ENCODE results near the gene USP2.

The USP2 gene

DNA sequence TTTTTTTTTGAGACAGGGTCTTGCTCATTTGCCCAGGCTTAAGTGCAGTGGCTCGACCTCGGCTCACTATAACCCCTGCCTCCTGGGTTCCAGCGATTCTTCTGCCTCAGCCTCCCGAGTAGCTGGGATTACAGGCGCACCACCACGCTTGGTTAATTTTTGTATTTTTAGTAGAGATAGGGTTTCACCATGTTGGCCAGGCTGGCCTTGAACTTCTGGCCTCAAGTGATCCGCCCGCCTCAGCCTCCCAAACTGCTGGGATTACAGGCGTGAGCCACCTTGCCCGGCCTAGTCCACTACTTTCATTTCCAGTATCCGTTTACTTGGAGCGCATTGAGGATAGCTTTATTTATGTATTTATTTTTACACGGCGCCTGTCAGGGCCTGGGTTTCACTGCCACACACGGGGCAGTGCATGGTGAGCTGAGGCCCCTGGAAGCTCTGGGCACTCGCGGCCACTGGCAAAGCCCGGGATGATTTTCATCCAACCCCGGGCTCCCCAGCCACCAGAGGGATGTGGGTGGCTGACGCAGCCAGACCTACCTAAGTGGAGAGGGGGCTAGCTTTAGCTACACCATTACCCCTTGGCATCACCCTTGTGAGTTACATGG lies 58.5 kb downstream of the USP2 start:
- no peak for DNase-seq (ENCODE audit: low read depth in 3 of 3)

DNA sequence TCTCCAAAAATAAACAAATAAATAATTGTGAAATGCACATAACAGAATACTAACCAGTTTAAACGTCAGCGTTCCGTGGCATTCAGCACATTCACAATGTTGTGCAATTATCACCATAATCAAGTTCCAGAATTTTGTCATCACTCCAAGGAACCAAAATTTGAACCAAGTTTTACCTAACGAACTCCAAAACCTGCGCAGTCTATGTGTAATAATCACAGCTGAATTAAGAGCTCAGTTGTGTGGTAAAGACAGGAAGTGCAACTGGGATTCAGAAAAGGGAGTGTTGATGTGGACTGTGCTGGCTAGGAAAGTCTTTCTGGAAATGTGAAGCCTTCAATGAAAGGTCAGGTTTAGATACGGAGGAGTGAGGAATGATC lies 59.1 kb downstream of the USP2 start:
- DNase-seq (ENCODE audit: low read depth in 3 of 3), result no peak

DNA sequence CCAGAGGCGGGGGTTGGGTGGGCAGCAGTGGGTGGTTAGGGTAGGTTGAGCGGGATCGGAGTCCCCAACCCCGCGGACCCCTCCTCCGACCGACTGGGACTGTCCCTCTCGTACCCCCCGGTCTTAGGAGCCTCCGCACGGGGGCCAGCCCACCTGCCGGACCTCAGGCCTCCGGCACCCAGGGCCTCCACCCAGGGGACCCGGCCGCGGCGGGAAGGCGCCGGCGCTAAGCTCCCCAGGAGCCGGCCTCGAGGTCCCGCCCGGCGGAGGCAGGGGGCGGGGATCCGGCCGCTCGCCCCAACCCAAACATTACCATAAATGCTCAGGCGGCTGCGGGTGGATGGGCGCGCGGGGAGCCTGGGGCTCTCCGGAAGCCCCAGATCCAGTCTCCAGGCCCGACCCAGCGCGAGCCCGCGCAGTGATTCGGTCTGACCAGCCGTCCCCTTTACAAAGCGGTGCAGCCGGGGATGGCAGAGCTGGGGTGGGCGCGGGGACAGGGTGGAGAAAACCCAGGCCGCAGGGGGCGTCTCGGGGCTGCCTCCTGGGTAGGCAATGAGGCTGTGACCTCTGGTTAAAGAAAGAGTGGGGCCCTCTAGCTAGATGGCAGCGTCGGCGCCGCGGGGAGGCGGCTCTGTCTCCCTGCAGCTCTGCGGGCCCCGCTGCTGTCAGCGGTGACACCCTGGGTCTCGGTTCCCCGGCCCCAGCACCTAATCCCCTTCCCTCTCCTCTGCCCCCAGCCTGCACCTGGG lies 60.5 kb downstream of the USP2 start:
- no peak for DNase-seq (ENCODE audit: low read depth in 3 of 3)

DNA sequence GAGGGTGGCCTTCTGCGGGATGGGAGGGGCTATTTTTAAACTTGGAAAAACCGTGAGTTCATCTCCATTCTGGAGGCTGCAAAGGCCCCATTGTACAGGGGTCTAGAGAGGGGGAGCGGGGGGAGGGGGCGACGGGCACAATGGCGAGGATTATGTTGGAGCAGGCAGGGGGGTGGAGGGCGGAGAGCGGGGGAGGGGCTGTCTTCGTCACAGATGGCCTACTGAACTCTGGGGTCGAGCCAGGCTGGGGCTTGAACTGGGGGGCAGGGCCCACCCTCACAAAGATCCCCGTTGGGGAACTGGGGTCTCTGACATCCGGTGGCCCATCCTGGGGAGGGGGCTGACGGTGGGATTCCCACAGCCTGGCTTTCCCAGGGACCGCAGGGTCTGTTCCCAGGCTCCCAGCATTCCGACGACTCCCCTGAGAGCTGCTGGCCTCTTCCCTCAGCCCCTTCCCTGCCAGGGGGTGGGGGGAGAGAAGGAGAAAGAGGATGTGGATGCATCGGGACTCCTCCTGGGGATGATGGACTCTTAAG lies 61.2 kb downstream of the USP2 start:
- no peak for DNase-seq (ENCODE audit: low read depth in 3 of 3)

DNA sequence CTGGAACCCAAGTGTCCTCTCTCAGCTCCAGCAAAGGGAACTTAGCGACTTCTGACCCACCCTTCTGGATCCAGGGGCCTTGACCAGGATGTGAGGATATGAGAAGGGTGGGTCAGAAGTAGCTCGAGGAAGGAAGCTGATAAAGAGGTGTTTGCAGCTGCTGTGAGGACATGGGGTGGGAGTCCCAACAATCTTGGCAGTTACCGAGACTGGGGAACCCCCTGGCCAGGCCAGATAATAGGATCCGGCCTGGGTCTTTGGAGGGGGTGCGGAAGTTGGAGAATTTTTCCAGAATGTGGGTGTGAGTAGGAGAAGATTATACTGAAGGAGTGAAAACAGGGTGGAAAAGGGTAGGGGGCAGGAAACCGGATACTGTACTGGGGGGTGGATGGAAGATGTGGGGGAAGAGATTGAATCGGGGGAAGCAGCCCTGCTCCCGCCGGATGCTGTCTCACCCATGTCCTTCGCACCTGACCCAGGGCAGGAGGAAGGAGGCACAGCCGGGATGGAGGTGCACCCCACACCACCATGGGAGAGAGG lies 61.7 kb downstream of the USP2 start:
- no peak for DNase-seq (ENCODE audit: low read depth in 3 of 3)

DNA sequence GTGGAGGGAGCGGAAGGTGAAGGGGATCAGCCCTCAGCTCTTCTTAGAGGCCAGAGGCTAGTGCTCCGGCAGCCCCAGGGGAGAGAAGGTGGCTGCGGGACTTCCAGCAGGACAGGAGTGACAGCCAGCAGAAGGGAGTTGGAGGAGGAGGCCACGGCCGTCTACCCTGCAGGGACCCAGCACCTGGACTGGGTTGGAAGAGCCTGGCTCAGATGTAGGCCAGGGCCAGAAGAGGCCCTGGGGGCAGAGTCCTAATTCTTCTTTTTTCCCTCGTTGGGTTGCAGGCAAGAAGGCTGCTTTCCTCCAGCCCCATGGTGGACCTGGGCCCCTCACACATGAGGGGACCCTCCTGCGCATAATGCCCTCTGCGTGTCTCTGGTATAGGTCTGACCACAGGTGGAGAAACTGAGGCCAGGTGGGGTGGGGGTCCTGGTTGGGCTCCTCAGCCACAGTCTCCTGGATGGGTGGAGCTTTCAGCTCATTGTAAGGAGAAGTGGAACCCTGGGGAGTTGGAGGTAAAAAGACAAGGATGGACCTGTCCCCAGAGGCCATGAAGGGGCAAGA lies 62.3 kb downstream of the USP2 start:
- DNase-seq (ENCODE audit: low read depth in 3 of 3), result no peak

DNA sequence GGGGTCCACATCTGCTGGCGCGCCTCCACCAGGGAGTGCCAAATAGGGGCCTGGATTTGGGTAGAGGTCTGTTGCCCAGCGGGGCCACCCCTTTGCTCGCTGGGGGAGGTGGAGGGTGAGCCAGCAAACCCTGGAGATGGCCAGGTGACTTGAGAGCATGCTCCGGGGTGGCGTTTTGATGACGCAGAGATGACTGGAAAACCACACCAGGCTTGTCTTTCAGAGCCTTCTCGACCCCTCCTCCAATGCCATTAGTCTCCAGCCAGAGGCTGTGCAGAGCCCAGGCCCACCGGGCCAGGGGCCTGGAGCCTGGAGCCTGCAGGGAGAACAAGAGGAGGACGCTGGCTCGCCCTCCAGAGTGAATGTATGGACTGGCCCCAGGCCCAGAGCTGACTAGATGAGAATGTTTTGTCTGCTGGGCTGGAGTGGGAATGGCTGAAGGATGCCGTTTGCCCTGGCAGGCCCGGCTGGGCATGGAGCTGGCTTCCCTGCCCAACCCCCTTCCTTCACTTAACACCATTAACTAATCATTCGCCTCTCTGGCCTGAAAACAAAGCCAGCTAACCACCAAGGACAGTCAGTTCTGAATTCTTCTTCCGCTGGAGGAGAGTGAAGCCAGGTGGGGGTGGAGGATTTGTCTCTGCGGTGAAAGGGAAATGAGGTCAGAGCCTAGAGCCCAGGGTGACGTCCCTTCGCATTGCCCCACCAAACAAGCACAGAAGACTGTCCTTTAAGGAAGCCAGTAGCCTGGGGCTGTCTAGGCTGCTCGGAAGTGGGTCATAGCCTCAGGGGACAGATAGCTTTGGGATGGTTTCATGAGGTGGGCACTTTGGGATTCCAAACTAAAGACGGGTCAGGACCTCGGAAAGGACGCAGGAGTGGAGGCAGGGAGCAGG lies 63.0 kb downstream of the USP2 start:
- no peak for DNase-seq (ENCODE audit: low read depth in 3 of 3)

DNA sequence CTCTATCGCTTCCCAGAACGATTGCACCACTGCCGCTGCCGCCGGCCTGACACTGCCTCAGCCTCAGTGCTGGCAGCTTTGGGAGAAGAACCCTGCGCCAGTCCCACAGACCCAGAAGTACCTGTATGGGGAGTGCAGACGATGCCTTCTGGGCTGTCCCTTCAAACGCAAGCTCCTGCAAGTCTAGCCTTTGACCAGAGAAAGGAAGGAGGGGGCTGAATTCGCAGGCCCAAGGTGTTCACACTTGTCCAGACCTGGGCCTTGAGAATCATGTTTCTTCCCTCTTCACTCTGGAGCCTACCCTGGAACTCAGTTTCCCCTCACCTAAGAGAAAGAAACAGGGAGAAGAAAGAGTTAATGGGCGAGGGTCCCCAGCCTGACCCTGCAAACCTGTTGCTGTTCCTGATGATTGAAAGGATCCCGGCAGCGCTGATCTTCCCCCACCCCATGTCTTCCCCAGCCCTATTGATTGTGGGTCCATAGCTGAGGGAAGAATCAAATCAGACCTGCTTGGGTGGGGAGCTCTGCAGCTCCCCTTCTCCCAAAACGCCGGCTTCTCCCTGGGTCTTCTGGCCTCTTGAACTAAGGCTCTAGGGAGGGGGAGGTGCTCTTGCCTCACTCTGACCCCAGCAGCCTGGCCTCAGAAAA lies 63.8 kb downstream of the USP2 start:
- DNase-seq (ENCODE audit: low read depth in 3 of 3), result no peak

DNA sequence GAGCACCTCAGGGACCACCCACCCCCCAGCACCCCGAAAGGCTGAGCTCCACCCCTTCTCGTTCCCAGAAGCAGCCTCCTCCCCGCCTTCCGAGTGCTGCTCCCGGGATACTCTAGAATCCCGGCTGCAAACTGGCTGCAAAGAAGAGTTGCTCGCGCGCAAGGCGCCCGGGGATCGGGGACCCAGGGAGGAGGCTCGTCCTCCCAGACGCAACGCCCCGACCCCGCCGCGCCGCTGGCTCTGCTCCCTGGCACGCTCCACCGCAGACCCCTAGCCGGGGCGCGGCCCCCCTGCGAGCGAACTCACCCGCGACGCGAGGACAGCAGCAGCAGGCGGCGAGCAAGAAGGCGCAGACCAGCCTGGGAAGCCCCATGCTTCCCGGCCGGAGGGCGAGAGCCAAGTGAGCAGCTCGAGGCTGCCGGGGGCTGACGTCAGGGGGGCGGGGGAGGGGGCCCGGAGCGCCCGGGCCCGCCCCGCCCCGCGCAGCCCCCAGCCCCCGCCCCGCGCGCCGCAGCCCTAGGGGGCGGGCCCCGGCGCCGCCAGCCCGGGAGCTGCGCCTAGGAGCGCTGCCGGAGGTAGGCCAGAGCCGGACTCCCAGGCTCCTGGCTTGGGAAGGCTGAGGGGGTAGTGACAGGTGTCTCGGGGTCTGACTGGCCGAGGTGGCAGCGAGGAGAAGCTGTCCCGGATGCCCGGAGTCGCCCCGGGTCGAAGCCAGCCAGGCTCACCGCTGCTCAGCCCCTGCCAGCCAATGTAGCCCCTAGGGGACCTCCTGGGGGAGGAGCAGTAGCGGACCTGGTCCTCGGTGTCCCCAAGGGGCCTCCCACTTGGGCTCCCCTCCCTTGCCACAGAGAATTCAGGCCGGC lies 64.5 kb downstream of the USP2 start, which contains the start of gene MCAM:
TSS of gene MCAM (minus strand) at position 402 of the 863 bp plus-strand sequence. CDS start at position 373, 29 bp downstream.
- no peak for DNase-seq (ENCODE audit: low read depth in 3 of 3)

DNA sequence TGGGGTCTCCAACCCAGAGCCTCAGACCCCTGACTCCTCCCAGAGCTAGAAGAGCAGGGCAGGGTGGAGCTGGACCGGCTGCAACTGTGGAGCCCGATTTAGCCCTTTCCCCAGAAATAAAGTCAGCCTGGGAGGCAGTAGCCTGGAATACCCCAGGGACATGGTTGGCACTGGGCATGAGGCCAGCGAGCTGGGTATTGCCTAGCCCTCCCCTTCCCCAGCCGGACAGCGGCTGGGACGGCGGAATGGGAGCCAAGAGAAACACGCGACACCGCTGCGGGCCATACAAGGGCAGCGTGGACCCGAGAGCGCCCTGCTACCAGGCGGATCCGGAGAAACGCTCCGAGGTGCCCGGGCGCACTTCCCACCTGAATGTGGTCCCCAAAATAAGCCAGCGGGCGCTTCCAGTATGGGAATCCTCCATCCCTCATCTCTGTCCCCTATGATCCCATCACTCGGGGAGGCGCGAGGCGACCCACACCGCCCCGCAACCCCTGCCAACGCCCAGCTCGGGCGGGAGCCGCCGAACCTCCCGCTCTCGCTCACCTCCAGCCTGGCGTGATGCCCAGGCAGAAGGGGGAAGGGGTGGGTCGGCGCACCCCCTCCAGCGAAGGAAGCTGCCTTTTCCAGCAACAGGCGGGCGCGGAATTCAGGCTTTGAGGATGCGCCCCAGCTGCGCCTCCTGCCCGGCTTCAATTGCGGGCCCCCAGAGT lies 65.3 kb downstream of the USP2 start:
- no peak for DNase-seq (ENCODE audit: low read depth in 3 of 3)

DNA sequence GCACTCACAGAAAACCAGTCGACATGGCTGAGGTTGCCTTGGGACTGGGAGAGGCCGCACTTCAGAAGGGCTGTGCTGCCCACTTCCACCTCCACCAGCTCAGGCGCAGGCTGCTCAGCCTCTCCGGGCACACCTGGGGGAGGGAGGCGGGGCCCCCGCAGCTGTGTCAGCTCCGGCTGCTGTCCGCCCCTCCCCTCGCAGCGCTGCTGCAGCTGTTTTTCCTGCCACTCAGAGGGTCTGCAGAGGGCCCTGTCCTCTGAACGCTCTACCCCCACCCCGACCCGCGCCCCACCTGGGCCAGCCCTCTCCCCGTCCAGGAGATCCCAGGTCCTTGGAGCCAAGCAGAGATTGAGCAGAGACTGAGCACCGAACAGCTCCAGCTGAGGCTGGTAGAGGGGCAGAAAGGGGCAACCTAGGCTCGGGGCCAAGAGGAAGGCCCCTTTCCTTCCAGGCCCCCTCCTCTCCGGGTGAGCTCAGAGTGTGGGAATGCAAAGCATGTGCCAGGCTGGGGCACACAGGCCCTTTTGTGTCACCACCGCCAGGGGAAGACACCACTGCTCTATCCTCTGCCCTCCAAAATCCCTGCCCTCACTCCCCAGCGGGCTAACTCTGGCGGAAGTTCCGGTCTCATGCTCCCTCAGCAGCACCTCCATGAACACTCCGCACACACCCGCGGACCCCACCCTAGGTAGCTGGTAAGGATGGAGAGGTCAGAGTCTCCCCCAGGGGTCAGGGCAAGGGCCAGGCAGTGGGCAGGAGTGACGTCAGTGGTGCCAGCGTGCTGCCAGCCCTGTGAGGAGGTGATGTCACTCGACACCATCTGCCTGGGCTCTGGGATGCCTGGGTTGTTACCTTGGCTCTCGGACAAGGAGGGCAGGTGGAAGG lies 66.1 kb downstream of the USP2 start:
- DNase-seq (ENCODE audit: low read depth in 3 of 3), result peak in 2 of 3 experiments; percentile 36 to 50

DNA sequence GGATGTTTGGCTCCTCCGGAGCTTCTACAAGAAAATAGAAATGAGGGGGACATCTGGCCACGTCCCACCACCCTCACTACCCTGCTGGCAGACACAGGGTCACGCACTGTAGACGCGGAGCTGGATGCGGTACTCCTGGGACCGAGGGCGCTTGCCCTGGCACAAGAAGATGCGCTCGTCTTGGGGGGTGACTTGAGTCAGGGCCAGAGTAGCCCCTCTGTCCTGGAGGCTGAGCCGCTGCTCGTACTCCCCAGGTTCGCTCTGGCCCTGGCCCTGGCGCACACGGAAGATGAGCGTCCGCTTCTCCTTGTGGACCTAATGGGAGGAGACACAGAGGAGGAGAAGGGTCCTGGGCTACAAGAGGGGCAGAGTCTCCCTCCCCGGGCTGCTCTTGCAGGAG lies 66.8 kb downstream of the USP2 start:
- no peak for DNase-seq (ENCODE audit: low read depth in 3 of 3)

DNA sequence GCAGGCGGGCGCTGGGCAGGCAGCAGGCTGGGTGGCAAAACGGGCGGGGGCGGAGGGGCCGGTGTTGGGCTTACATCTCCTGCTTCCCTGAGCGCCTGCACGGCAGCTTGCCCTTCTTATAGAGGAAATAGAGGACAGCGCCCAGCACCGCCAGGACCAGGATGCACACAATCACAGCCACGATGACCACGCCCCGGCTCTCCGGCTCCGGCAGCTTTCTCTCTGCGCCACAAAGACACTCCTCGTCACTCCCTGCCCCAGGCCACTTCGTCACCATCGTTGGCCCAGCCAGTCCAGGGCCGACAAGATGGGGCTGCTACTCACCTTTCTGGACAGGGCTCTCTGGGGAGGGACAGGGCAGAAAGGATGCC lies 70.8 kb downstream of the USP2 start:
- DNase-seq (ENCODE audit: low read depth in 3 of 3), result no peak

DNA sequence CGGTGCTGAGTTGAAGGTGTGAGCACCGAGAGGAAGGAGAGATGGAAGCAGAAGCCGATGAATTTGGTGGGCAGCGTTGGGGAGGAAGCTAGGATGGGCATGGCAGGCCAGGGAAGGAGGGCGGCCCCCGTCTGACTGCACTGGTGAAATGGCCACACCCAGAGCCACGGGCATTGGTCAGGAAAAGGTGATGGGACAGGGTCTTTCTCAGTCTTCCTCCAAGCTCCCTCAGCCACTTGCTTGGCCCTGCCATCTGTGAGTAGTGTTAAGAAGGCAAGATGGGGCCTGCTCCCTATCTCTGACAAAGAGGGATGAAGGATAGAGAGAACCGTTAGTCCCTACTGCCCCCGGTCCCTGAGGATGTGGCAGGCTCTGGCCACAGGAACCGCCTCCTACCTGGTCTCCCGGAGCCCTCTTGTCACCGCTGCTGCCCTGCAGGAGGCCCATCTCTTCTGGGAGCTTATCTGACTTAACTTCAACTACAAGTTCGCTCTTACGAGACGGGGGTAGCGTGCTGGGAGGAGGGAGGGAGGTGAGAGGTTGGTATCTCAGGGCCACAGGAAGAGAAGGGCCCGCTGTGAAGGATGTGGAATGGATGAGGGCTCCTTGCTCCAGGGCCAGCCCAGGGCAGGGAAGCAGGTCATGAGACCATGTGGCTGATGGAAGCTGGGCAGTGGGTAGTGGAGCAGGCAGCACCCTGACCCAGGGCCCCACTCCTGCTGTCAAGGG lies 71.4 kb downstream of the USP2 start:
- DNase-seq (ENCODE audit: low read depth in 3 of 3), result no peak

DNA sequence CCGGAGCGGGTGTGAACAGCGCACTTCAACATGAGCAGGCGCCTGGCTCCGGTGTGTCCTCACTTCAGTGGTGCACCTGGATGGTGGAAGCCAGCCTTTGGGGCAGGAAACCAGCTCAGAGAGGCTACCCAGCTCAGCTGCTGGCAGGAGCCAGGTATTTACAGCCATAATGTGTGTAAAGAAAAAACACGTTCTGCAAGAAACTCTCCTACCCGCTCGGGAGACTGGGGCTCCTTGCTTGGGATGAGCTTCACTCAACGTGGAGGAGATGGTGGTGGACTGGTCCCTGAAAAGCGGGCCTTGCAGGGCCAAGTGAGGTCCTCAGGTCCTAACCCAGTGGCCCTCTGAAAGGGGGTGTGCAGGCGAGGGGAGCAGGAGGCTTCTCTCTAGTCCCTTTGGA lies 72.1 kb downstream of the USP2 start:
- DNase-seq (ENCODE audit: low read depth in 3 of 3), result no peak

DNA sequence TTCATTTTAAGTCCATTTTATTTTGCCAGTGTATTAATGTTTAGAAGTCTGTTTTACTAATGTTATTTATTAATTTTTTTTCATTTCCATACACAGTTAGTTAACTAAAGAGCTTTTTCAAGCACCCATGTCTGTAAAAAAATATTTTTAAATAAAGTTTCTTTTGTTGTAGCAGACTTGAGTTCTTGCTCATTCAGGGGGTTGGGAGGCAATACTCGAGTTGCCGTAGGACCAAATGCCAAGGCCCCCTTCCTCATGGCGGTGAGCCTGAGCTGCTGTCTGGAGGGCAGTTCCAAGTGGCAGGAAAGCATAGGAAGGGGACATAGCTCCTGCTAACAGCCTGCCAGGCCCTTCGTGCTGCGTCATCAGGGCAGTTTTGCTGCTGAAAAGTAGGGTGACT lies 73.5 kb downstream of the USP2 start:
- no peak for DNase-seq (ENCODE audit: low read depth in 3 of 3)

DNA sequence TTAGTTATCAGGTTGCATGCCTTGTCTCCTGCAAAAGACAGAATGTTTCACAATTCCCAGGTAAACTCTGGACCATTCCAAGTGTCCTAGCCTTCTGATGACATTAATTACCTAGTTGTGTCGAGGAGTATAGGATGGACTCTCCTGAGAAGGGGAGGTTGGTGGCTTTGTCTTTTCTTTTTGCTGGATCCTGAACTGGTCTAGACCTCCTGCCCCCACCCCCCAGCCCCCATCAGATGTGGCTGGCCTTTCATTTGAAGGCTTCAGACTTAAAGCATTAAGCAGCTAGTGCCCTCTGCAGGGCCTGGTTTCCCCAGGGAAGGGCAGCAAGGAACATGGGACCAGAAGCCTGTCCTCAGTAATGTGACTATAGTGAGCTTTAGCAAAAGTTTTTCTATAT lies 74.3 kb downstream of the USP2 start:
- no peak for DNase-seq (ENCODE audit: low read depth in 3 of 3)

DNA sequence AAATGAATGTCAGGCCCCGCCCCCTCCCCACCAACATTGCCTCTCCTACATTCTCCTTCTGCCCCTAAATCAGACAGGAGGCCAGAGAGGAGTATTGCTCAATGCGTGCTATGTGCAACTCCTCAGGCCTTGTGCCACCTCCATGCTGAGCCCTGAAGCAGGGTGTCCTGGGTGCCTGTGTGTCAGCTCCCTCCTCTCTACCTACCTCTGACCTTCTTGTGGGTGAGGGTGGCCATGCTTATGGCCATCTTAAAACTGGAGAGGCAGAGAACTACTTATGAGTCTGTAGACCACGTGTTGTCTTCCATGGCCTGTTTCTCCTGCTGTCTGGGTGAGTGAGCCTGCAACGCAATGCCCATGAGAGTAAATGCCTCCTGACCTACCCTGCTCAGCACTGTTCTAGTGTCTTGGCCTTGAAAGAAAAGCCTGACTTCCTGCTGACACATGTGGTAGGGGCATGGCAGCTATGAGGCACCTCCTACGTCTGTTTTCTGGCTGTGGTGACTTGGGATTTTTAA lies 75.1 kb downstream of the USP2 start:
- DNase-seq (ENCODE audit: low read depth in 3 of 3), result no peak

Measured in stimulated activated CD4-positive, alpha-beta T cell treated with anti-CD3 and anti-CD28 coated beads, TNF-alpha, amount 100 ng/mL, for 4 hours (primary cell).